ENCODE results near the gene MT1X. TPM values are rescaled to one million over a fixed set of nuclear protein-coding genes. Genes with fewer than 3 reads are reported as not detected.
"Not testable (repeated sequence)": the region's sequence is repeated elsewhere in the genome, so short reads cannot be mapped to it uniquely, and the experiment has no call there.

MT1X gene
- total RNA-seq, 1 donor from 2014 or later = 63.8 TPM

GRCh38 chr16:56710181-56710737 lies 28.0 kb downstream of the MT1X start:
- Mint-ChIP-seq H3K9me3 (ENCODE audit: unreplicated experiment) (no peaks in the 10 kb centered on the region), H3K36me3 (ENCODE audit: unreplicated experiment) (no peaks in the 10 kb centered on the region), H3K27ac (ENCODE audit: unreplicated experiment) (no peak overlapping the region), H3K4me1 (ENCODE audit: unreplicated experiment) (no peaks in the 10 kb centered on the region), H3K27me3 (ENCODE audit: unreplicated experiment) (no peaks in the 10 kb centered on the region), H3K4me3 (ENCODE audit: unreplicated experiment) (no peak overlapping the region)
- no peak for TF ChIP-seq CTCF (IDR thresholded peaks at IDR 0.05)
- no peak for DNase-seq (ENCODE audit: extremely low spot score, unreplicated experiment)

- no peak overlapping the region for H3K27ac Mint-ChIP-seq (ENCODE audit: unreplicated experiment)
- no peaks in the 10 kb centered on the region for H3K27me3 Mint-ChIP-seq (ENCODE audit: unreplicated experiment)
- no peaks in the 10 kb centered on the region for H3K36me3 Mint-ChIP-seq (ENCODE audit: unreplicated experiment)
- no peak for DNase-seq (ENCODE audit: extremely low spot score, unreplicated experiment)
- H3K4me3 Mint-ChIP-seq (ENCODE audit: unreplicated experiment) = no peak overlapping the region
- H3K9me3 Mint-ChIP-seq (ENCODE audit: unreplicated experiment) = no peaks in the 10 kb centered on the region
- H3K4me1 Mint-ChIP-seq (ENCODE audit: unreplicated experiment) = peaks cover 4% of the 10 kb centered on the region
- TF ChIP-seq CTCF (IDR thresholded peaks at IDR 0.05) = no peak
These were observed 29.6 kb downstream of the MT1X start for GRCh38 chr16:56711862-56712261.

- Mint-ChIP-seq H3K27ac (ENCODE audit: unreplicated experiment) (no peak overlapping the region), H3K27me3 (ENCODE audit: unreplicated experiment) (peaks cover 3% of the 10 kb centered on the region)
These were observed 31.5 kb downstream of the MT1X start for GRCh38 chr16:56713794-56714193.

GRCh38 chr16:56715126-56715525 lies 32.9 kb downstream of the MT1X start:
- DNase-seq (ENCODE audit: extremely low spot score, unreplicated experiment) = peak; percentile 60
- TF ChIP-seq CTCF (IDR thresholded peaks at IDR 0.05) = no peak
- Mint-ChIP-seq H3K4me3 (ENCODE audit: unreplicated experiment) (no peak overlapping the region), H3K27me3 (ENCODE audit: unreplicated experiment) (peaks cover 4% of the 10 kb centered on the region), H3K36me3 (ENCODE audit: unreplicated experiment) (no peaks in the 10 kb centered on the region), H3K9me3 (ENCODE audit: unreplicated experiment) (no peaks in the 10 kb centered on the region), H3K27ac (ENCODE audit: unreplicated experiment) (no peak overlapping the region), H3K4me1 (ENCODE audit: unreplicated experiment) (peaks cover 7% of the 10 kb centered on the region)

More at GRCh38 chr16:56713794-56714193, 31.5 kb downstream of the MT1X start:
- no peak for TF ChIP-seq CTCF (IDR thresholded peaks at IDR 0.05)
- Mint-ChIP-seq H3K9me3 (ENCODE audit: unreplicated experiment) (no peaks in the 10 kb centered on the region), H3K4me3 (ENCODE audit: unreplicated experiment) (no peak overlapping the region), H3K36me3 (ENCODE audit: unreplicated experiment) (no peaks in the 10 kb centered on the region), H3K4me1 (ENCODE audit: unreplicated experiment) (peaks cover 7% of the 10 kb centered on the region)
- peak; percentile 57 for DNase-seq (ENCODE audit: extremely low spot score, unreplicated experiment)

GRCh38 chr16:56716761-56717160 lies 34.5 kb downstream of the MT1X start:
- Mint-ChIP-seq H3K4me3 (ENCODE audit: unreplicated experiment) (no peak overlapping the region), H3K9me3 (ENCODE audit: unreplicated experiment) (no peaks in the 10 kb centered on the region), H3K36me3 (ENCODE audit: unreplicated experiment) (no peaks in the 10 kb centered on the region), H3K4me1 (ENCODE audit: unreplicated experiment) (peaks cover 7% of the 10 kb centered on the region), H3K27ac (ENCODE audit: unreplicated experiment) (no peak overlapping the region), H3K27me3 (ENCODE audit: unreplicated experiment) (peaks cover 8% of the 10 kb centered on the region)
- peak; percentile 5 for DNase-seq (ENCODE audit: extremely low spot score, unreplicated experiment)
- TF ChIP-seq CTCF (IDR thresholded peaks at IDR 0.05) = no peak

GRCh38 chr16:56717532-56717931 lies 35.3 kb downstream of the MT1X start:
- peaks cover 14% of the 10 kb centered on the region for H3K27me3 Mint-ChIP-seq (ENCODE audit: unreplicated experiment)
- not testable (repeated sequence) for H3K27ac Mint-ChIP-seq (ENCODE audit: unreplicated experiment); H3K36me3 Mint-ChIP-seq (ENCODE audit: unreplicated experiment); H3K4me1 Mint-ChIP-seq (ENCODE audit: unreplicated experiment); H3K4me3 Mint-ChIP-seq (ENCODE audit: unreplicated experiment); H3K9me3 Mint-ChIP-seq (ENCODE audit: unreplicated experiment)
- DNase-seq (ENCODE audit: extremely low spot score, unreplicated experiment) = peak; percentile 4

All from osteocyte (in vitro differentiated cells).